ENCODE data around the gene COMT. TPM values are rescaled to one million over a fixed set of nuclear protein-coding genes. Genes with fewer than 3 reads are reported as not detected.

The COMT gene
- total and polyA plus RNA-seq, 2 donors from 2014 or later: 118 to 244 TPM

- Histone ChIP-seq H3K4me1 (ENCODE audit: control insufficient read depth in 2 of 3, insufficient read depth in 2 of 3, low read depth in 1 of 3, low read length in 3 of 3) (peaks cover 0 to 19% (median 11%) of the 10 kb centered on the region in 3 donors), H3K9ac (ENCODE audit: low read length in 3 of 3) (no peak overlapping the region), H3K36me3 (ENCODE audit: control insufficient read depth in 2 of 3, insufficient read depth in 3 of 3, low read length in 3 of 3) (no peaks in the 10 kb centered on the region), H3K4me3 (ENCODE audit: low read length in 3 of 3) (no peak overlapping the region), H3K9me3 (ENCODE audit: control insufficient read depth in 2 of 3, insufficient read depth in 1 of 3, low read length in 3 of 3) (no peaks in the 10 kb centered on the region), H3K27ac (ENCODE audit: low read depth in 2 of 2, low read length in 2 of 2) (no peak overlapping the region), H3K27me3 (ENCODE audit: control insufficient read depth, insufficient read depth, low read length) (peaks cover 2% of the 10 kb centered on the region)
- DNase-seq (peak in 2 of 5 donors; percentile 41 to 70), FAIRE-seq (no peak)
- no peak for TF ChIP-seq CTCF (IDR thresholded peaks at IDR 0.05; ENCODE audit: borderline replicate concordance, extremely low read depth, insufficient read depth)
- intact Hi-C loops (cut with DNase I): loop anchor here (5.0 kb wide), 1 partner anchor 33 kb away; no protein-coding TSS in a partner anchor
Measured at GRCh38 chr22:20010307-20011122, 68.9 kb downstream of the COMT start.

GRCh38 chr22:20011123-20011992 lies 69.8 kb downstream of the COMT start:
- peaks cover 2% of the 10 kb centered on the region for H3K27me3 ChIP-seq (ENCODE audit: control insufficient read depth, insufficient read depth, low read length)
- intact Hi-C loops (cut with DNase I): loop anchor here (5.0 kb wide), 1 partner anchor 34 kb away; no protein-coding TSS in a partner anchor
- H3K9me3 ChIP-seq (ENCODE audit: control insufficient read depth in 2 of 3, insufficient read depth in 1 of 3, low read length in 3 of 3): no peaks in the 10 kb centered on the region
- DNase-seq (peak in 3 of 5 donors; percentile 27 to 61 (median 34)), FAIRE-seq (no peak)
- no peak overlapping the region for H3K9ac ChIP-seq (ENCODE audit: low read length in 3 of 3)
- peaks cover 0 to 20% (median 11%) of the 10 kb centered on the region in 3 donors for H3K4me1 ChIP-seq (ENCODE audit: control insufficient read depth in 2 of 3, insufficient read depth in 2 of 3, low read depth in 1 of 3, low read length in 3 of 3)
- no peak overlapping the region for H3K4me3 ChIP-seq (ENCODE audit: low read length in 3 of 3)
- no peak for TF ChIP-seq CTCF (IDR thresholded peaks at IDR 0.05; ENCODE audit: borderline replicate concordance, extremely low read depth, insufficient read depth)
- no peaks in the 10 kb centered on the region for H3K36me3 ChIP-seq (ENCODE audit: control insufficient read depth in 2 of 3, insufficient read depth in 3 of 3, low read length in 3 of 3)
- H3K27ac ChIP-seq (ENCODE audit: low read depth in 2 of 2, low read length in 2 of 2): no peak overlapping the region

- Histone ChIP-seq H3K27me3 (ENCODE audit: control insufficient read depth, insufficient read depth, low read length) (peaks cover 2% of the 10 kb centered on the region), H3K9ac (ENCODE audit: low read length in 3 of 3) (no peak overlapping the region), H3K36me3 (ENCODE audit: control insufficient read depth in 2 of 3, insufficient read depth in 3 of 3, low read length in 3 of 3) (no peaks in the 10 kb centered on the region), H3K4me1 (ENCODE audit: control insufficient read depth in 2 of 3, insufficient read depth in 2 of 3, low read depth in 1 of 3, low read length in 3 of 3) (peaks cover 0 to 22% (median 11%) of the 10 kb centered on the region in 3 donors), H3K4me3 (ENCODE audit: low read length in 3 of 3) (no peak overlapping the region), H3K9me3 (ENCODE audit: control insufficient read depth in 2 of 3, insufficient read depth in 1 of 3, low read length in 3 of 3) (no peaks in the 10 kb centered on the region), H3K27ac (ENCODE audit: low read depth in 2 of 2, low read length in 2 of 2) (no peak overlapping the region)
- no peak for TF ChIP-seq CTCF (IDR thresholded peaks at IDR 0.05; ENCODE audit: borderline replicate concordance, extremely low read depth, insufficient read depth)
- peak in 2 of 5 donors; percentile 45 to 59 for DNase-seq
- intact Hi-C loops (cut with DNase I): loop anchor here (5.0 kb wide), 1 partner anchor 35 kb away; no protein-coding TSS in a partner anchor
- FAIRE-seq: no peak
Measured at GRCh38 chr22:20011993-20012740, 70.6 kb downstream of the COMT start.
